Measurements from ENCODE around the gene MEGF8. TPM values are rescaled to one million over a fixed set of nuclear protein-coding genes. Genes with fewer than 3 reads are reported as not detected.

MEGF8 gene
- total RNA-seq, 4 donors from 2014 or later: 12.5 to 150 (median 35.7) TPM

GRCh38 chr19:42420055-42420544, 94.7 kb downstream of the MEGF8 start:
- intact Hi-C loops (cut with DNase I): no loop called here
- 51 to 65% methylated on average over 10 of the region's 10 CpGs for WGBS, 2 donors
- no peaks in the 10 kb centered on the region for H3K9me3 ChIP-seq
- peaks cover 8 to 13% of the 10 kb centered on the region in 2 donors for H3K4me1 ChIP-seq
- no peak for DNase-seq
- H3K27me3 ChIP-seq: no peaks in the 10 kb centered on the region
- H3K4me3 ChIP-seq (replicated peaks in 1 of 3): no peak overlapping the region
- no peaks in the 10 kb centered on the region for H3K36me3 ChIP-seq
- TF ChIP-seq CTCF (IDR thresholded peaks at IDR 0.05): peak in 4 of 6 experiments; percentile 11 to 30 (median 22)
- no peak for TF ChIP-seq POLR2A (IDR thresholded peaks at IDR 0.05)
- H3K27ac ChIP-seq: no peak overlapping the region

- H3K27me3 ChIP-seq: no peaks in the 10 kb centered on the region
- no peak overlapping the region for H3K4me3 ChIP-seq (replicated peaks in 1 of 3)
- H3K27ac ChIP-seq: peak overlapping the region in 1 of 3 donors; percentile 46
- no peak for DNase-seq
- TF ChIP-seq CTCF (IDR thresholded peaks at IDR 0.05): no peak
- TF ChIP-seq POLR2A (IDR thresholded peaks at IDR 0.05): no peak
- H3K9me3 ChIP-seq: no peaks in the 10 kb centered on the region
- peaks cover 8 to 13% of the 10 kb centered on the region in 2 donors for H3K4me1 ChIP-seq
- WGBS, 2 donors: 76 to 86% methylated on average over 3 to 4 of the region's 4 CpGs
- intact Hi-C loops (cut with DNase I): no loop called here
- H3K36me3 ChIP-seq: no peaks in the 10 kb centered on the region
Measured at GRCh38 chr19:42421101-42421500, 95.7 kb downstream of the MEGF8 start.

- intact Hi-C loops (cut with DNase I): no loop called here
- Histone ChIP-seq H3K27me3 (no peaks in the 10 kb centered on the region), H3K4me3 (replicated peaks in 1 of 3) (no peak overlapping the region), H3K27ac (peak overlapping the region in 1 of 3 donors; percentile 69), H3K36me3 (no peaks in the 10 kb centered on the region), H3K4me1 (peaks cover 8 to 13% of the 10 kb centered on the region in 2 donors), H3K9me3 (no peaks in the 10 kb centered on the region)
- DNase-seq: no peak
- WGBS, 2 donors: 87% methylated on average over 8 to 9 of the region's 9 CpGs
- TF ChIP-seq CTCF (IDR thresholded peaks at IDR 0.05): no peak
- no peak for TF ChIP-seq POLR2A (IDR thresholded peaks at IDR 0.05)
Measured at GRCh38 chr19:42421591-42422031, 96.2 kb downstream of the MEGF8 start.

GRCh38 chr19:42422092-42422900, 96.9 kb downstream of the MEGF8 start:
- no peaks in the 10 kb centered on the region for H3K36me3 ChIP-seq
- intact Hi-C loops (cut with DNase I): no loop called here
- no peak for DNase-seq
- TF ChIP-seq POLR2A (IDR thresholded peaks at IDR 0.05) (no peak), CTCF (IDR thresholded peaks at IDR 0.05) (no peak)
- 62 to 65% methylated on average over 15 to 16 of the region's 17 CpGs for WGBS, 2 donors
- peak overlapping the region in 1 of 3 donors; percentile 43 for H3K4me3 ChIP-seq (replicated peaks in 1 of 3)
- H3K27ac ChIP-seq: peak overlapping the region in 1 of 3 donors; percentile 69
- no peaks in the 10 kb centered on the region for H3K27me3 ChIP-seq
- peaks cover 8 to 13% of the 10 kb centered on the region in 2 donors for H3K4me1 ChIP-seq
- no peaks in the 10 kb centered on the region for H3K9me3 ChIP-seq

GRCh38 chr19:42422901-42423461, 97.5 kb downstream of the MEGF8 start:
- intact Hi-C loops (cut with DNase I): no loop called here
- no peak for DNase-seq
- Histone ChIP-seq H3K27ac (peak overlapping the region in 2 of 3 donors; percentile 57 to 69), H3K4me3 (replicated peaks in 1 of 3) (peak overlapping the region; percentile 13 to 43 (median 41)), H3K4me1 (peaks cover 8 to 13% of the 10 kb centered on the region in 2 donors), H3K27me3 (no peaks in the 10 kb centered on the region), H3K36me3 (no peaks in the 10 kb centered on the region), H3K9me3 (no peaks in the 10 kb centered on the region)
- TF ChIP-seq CTCF (IDR thresholded peaks at IDR 0.05): no peak
- no peak for TF ChIP-seq POLR2A (IDR thresholded peaks at IDR 0.05)
- 5 to 9% methylated on average over 18 to 24 of the region's 38 CpGs for WGBS, 2 donors
